Activated T-helper 1 cell treated with anti-CD3 and anti-CD28 coated beads, Interleukin-2, amount 50 U/mL, for 16 hours (primary cell): ENCODE measurements around the gene TMEM184B.
A peak's percentile ranks its signal among the peaks of the same experiment; 100 is the strongest.

Source experiments
- DNase-seq, 2 donors: peaks; one replicate each; pipeline ENCODE4 v3.0.0-alpha.2; 2020; ENCODE audit warnings: low read depth in 1 of 2, low spot score in 1 of 2

Gene TMEM184B

DNA sequence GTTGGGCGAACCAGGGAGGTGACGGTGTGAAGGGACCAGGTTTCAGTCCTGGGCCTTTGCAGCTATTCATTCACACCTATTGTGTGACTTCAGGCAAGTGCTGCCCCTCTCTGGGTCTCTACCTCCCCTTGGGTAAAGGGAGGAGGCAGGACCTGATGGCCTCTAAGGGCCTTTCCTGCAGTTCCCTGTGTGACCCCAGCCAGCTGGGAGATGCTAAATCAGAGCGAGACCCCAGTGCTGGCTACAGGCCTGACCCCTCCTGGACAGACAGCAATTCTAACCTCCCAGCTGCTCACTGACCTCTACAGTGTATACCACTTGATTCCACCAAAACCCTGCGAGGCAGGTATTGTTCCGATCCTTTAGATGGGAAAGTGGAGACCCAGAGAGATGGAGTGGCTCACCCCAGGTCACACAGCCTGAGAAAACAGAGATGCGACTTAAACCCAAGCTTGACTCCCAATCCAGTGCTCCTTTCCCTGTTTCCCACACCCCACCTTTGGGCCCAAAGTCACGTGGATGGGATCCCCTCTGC is 64.8 kb downstream of the TMEM184B start:
- DNase-seq, result no peak

DNA sequence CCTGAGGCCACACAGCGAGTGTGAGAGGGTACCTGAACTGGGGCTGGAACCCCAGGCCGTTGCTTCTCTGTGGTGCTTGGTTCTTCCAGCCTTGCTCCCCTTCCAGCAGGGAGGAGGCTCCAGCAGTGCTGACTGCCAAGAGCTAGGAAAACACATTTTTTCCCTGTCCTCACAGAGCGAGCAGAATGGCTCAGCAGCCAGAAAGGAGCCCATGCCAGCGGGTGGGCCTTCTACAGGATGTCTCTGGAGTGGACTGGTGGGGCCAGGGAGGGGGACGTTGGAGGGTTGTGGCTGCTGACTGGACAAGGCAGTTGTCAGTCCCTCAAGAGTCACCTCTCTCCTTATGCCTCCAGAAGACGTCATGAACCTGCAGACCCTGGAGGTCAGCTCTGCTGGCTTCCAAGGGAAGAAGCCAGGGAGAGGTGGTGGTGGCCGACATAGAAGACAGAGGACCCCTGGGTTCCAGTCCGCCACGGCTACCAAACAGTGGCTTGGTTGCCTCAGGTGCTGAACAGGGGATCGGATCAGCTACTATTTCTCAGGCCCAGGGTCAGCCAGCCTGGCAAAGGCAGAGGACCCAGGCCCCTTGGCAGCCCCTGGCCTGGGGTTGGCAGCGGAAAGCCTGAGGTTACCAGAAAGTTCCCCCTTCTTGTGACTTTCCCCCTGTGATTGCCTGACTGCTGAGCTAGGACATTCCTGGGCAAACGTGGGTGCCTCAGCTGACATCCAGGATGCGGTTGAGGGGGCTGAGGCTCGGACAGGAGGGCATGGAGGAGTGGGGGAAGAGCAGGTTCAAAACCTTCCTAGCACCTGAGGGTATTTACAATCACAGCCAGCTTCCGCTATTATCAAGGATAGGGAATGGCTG is 67.3 kb downstream of the TMEM184B start:
- no peak for DNase-seq

GRCh38 chr22:38204784-38205183 is 68.0 kb downstream of the TMEM184B start:
- no peak for DNase-seq

DNA sequence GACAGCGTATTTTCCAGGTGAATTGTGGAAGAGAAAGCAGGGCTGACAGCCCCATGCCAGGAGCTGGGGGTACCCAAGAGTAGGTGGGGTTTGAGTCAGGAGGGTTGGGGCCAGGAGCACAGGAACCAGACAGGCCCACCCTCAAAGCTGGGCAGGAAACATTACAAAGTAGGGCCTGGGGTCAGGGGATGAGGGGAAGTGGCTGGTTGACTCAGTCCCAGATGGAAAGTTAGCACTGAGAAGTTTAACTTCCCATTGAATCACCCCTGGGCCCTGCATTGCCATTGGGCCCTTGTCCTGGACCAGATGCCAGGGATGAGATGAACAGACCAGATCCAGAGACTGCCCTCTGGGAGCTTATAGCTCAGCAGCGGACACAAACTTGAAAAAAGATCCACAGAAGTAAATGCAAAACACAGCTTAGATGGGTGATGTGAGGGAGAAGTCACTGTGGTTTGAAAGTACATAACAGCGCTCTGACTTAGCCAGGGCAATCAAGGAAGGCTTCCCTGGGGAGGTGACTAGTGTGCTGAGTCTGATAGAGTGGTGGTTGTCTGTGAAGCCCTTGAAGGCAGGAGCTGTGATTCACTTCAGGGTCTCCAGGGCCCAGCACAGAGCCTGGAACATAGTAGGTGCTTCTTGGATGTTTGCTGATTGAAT is 68.8 kb downstream of the TMEM184B start:
- no peak for DNase-seq

GRCh38 chr22:38203090-38203810 is 69.6 kb downstream of the TMEM184B start:
- DNase-seq, result no peak

- DNase-seq, result peak; percentile 32 to 42
Observed at GRCh38 chr22:38202437-38203089, 70.2 kb downstream of the TMEM184B start.

- peak; percentile 67 to 81 for DNase-seq
Observed at GRCh38 chr22:38201711-38202436, 70.9 kb downstream of the TMEM184B start, which contains the start of gene MAFF. Gene MAFF, plus strand, starts transcription at chr22:38201994. Its CDS starts 11,860 bp downstream, at chr22:38213854.

DNA sequence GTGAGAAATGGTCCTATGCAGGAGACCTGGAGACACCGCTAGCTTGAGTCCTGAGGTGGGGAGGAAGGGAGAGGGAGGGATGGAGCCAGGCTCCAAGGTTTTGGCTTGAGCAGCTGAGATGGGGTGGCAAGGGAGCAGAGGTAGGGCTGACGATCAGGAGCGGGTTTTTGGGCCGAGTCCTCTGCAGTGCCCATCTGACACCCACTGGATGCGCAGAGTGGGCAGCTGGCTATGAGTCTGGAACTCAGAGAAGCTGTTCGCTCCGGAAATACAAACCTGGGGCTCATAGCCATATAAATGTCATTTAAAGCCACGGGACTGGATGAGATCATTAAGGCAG is 71.5 kb downstream of the TMEM184B start:
- no peak for DNase-seq

- DNase-seq, result no peak
Observed at GRCh38 chr22:38199826-38200559, 72.8 kb downstream of the TMEM184B start.

DNA sequence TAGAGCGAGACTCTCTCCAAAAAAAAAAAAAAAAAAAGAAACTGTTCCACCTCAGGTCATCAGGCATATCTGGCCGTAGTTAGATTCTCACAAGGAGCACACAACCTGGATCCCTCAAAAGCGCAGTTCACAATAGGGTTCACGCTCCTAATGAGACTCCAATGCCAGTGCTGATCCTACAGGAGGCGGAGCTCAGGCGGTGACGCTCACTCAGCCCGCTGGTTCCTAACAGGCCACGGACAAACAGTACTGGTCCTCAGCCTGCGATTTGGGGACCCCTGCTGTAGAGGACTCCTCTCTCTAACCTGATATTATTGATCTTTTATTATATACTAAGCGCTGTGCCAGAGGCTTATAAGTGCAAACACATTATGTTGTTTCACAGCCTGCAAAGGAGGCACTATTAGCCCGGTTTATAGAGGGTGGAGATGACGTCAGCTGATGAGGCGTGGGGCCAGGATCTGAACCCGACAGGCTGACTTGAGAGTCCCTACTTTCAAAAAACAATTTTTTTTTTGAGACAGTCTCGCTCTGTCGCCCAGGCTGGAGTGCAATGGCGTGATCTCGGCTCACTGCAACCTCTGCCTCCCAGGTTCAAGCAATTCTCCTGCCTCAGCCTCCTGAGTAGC is 75.9 kb downstream of the TMEM184B start:
- no peak for DNase-seq

GRCh38 chr22:38193580-38193979 is 79.2 kb downstream of the TMEM184B start:
- no peak for DNase-seq

- DNase-seq, result no peak
Observed at GRCh38 chr22:38192475-38192863, 80.3 kb downstream of the TMEM184B start.

- DNase-seq, result no peak
Observed at GRCh38 chr22:38191731-38192474, 80.9 kb downstream of the TMEM184B start.

GRCh38 chr22:38191055-38191454 is 81.8 kb downstream of the TMEM184B start:
- no peak for DNase-seq

DNA sequence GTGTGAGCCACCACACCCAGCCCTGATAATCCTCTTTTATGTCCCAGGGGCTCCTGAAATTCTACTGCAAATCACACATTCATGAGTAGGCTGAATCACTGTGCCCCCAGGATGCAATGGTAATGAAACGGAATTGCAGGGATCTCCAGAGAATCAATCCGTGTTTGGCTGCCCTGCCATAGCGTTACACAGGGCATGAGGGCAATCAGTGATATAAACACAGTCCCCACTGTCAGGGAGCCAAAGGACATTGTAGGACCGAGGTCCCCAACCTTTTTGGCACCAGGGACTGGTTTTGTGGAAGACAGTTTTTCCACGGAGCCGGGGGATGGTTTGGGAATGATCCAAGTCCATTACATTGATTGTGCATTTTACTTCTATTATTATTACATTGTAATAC is 82.2 kb downstream of the TMEM184B start:
- no peak for DNase-seq

- DNase-seq, result no peak
Observed at GRCh38 chr22:38189104-38189503, 83.7 kb downstream of the TMEM184B start.

GRCh38 chr22:38187413-38188212 is 85.2 kb downstream of the TMEM184B start:
- DNase-seq, result no peak

GRCh38 chr22:38186429-38186828 is 86.4 kb downstream of the TMEM184B start:
- DNase-seq, result no peak
